Ramos (cell line): Measurements from ENCODE around the gene PCDHB13.
"Not testable (repeated sequence)": the region's sequence is repeated elsewhere in the genome, so short reads cannot be mapped to it uniquely, and the experiment has no call there.

ENCODE experiments used
- in situ Hi-C: fragments of 300-500 bp; cut with MboI; formaldehyde crosslinking; loops from one replicate; pipeline ENCODE4 v1.14.3; 2022; ENCODE audit warnings: low sequenced_read_pairs; ENCODE audit not compliant: unreplicated experiment

PCDHB13 gene

GRCh38 chr5:141213656-141214339, at the start of gene PCDHB13:
Gene PCDHB13, plus strand, starts transcription at chr5:141213919. Its CDS starts 205 bp downstream, at chr5:141214124.
- in situ Hi-C loops: loop anchor here (10.0 kb wide), 1 partner anchor 341 kb away; no protein-coding TSS in a partner anchor

GRCh38 chr5:141172381-141173204, 41.1 kb upstream of the PCDHB13 start, which contains the start of gene PCDHB7:
Gene PCDHB7, plus strand, starts transcription at chr5:141172644. Its CDS starts 192 bp downstream, at chr5:141172836.
- in situ Hi-C loops: no loop called here

GRCh38 chr5:141174291-141175104, 39.2 kb upstream of the PCDHB13 start:
- in situ Hi-C loops: not testable (repeated sequence)

- in situ Hi-C loops: no loop called here
Measured at GRCh38 chr5:141175933-141176332, 37.8 kb upstream of the PCDHB13 start.

GRCh38 chr5:141177577-141178191, 36.0 kb upstream of the PCDHB13 start, which contains the start of gene PCDHB8:
Gene PCDHB8, plus strand, starts transcription at chr5:141177790. Its CDS starts 245 bp downstream, at chr5:141178035.
- in situ Hi-C loops: not testable (repeated sequence)

- in situ Hi-C loops: not testable (repeated sequence)
Measured at GRCh38 chr5:141179371-141179770, 34.3 kb upstream of the PCDHB13 start.

- in situ Hi-C loops: not testable (repeated sequence)
Measured at GRCh38 chr5:141179876-141180275, 33.8 kb upstream of the PCDHB13 start.

- in situ Hi-C loops: no loop called here
Measured at GRCh38 chr5:141180313-141180712, 33.4 kb upstream of the PCDHB13 start.

- in situ Hi-C loops: no loop called here
Measured at GRCh38 chr5:141182248-141182647, 31.5 kb upstream of the PCDHB13 start, which contains the start of gene PCDHB16. Gene PCDHB16, plus strand, starts transcription at chr5:141182387. Its CDS starts 173 bp downstream, at chr5:141182560.

- in situ Hi-C loops: not testable (repeated sequence)
Measured at GRCh38 chr5:141184117-141184855, 29.4 kb upstream of the PCDHB13 start.

- in situ Hi-C loops: no loop called here
Measured at GRCh38 chr5:141186897-141187512, 26.7 kb upstream of the PCDHB13 start, which contains the start of gene PCDHB9. Gene PCDHB9, plus strand, starts transcription at chr5:141187161. Its CDS starts 158 bp downstream, at chr5:141187319.

GRCh38 chr5:141188682-141189081, 25.0 kb upstream of the PCDHB13 start:
- in situ Hi-C loops: not testable (repeated sequence)

- in situ Hi-C loops: not testable (repeated sequence)
Measured at GRCh38 chr5:141189131-141189530, 24.6 kb upstream of the PCDHB13 start.

- in situ Hi-C loops: no loop called here
Measured at GRCh38 chr5:141192110-141192725, 21.5 kb upstream of the PCDHB13 start, which contains the start of gene PCDHB10. Gene PCDHB10, plus strand, starts transcription at chr5:141192353. Its CDS starts 200 bp downstream, at chr5:141192553.

GRCh38 chr5:141194332-141194731, 19.4 kb upstream of the PCDHB13 start:
- in situ Hi-C loops: not testable (repeated sequence)

GRCh38 chr5:141196363-141196762, 17.4 kb upstream of the PCDHB13 start:
- in situ Hi-C loops: no loop called here

- in situ Hi-C loops: no loop called here
Measured at GRCh38 chr5:141199359-141200235, 14.1 kb upstream of the PCDHB13 start, which contains the start of gene PCDHB11. Gene PCDHB11, plus strand, starts transcription at chr5:141199627. Its CDS starts 148 bp downstream, at chr5:141199775.
